IMR-90 (cell line): ENCODE data around the gene EHMT1. TPM values are rescaled to one million over a fixed set of nuclear protein-coding genes. Genes with fewer than 3 reads are reported as not detected.

Experiments
- ATAC-seq: fragments of 200-7000 bp; cut with Tn5 transposase; 2 replicates; pipeline ENCODE4 v1.9.1; 2020; ENCODE audit warnings: low read depth, mild to moderate bottlenecking, moderate library complexity
- BruUV-seq: library from RNA; stranded (reverse); fragments of 400-500 nt; replicated peaks from 2 replicates; lab custom pipeline; 2021; lab: Mats Ljungman, UMichigan
- CTCF ChIA-PET: fragments of 300-600 bp; formaldehyde crosslinking; extraction: SDS; loops from one replicate; lab custom pipeline; 2021; ENCODE audit warnings: antibody characterized with exemption; lab: Yijun Ruan, JAX
- POLR2A ChIA-PET: fragments of 300-600 bp; sonication (Branson Sonifier 250); formaldehyde crosslinking; loops from one replicate; lab custom pipeline; 2022; ENCODE audit warnings: antibody characterized with exemption; ENCODE audit not compliant: unreplicated experiment; lab: Charles Lee
- DNase-seq: peaks from one replicate; pipeline ENCODE4 v3.0.0; 2013
- H2AFZ ChIP-seq: replicated peaks from 2 replicates; pipeline ENCODE3; 2013; ENCODE audit warnings: low read length, mild to moderate bottlenecking; ENCODE audit not compliant: poor library complexity
- H2AK5ac ChIP-seq: 2 replicates; pipeline ENCODE4 v1.6.1; 2013; ENCODE audit warnings: low read depth, low read length, inconsistent platforms
- H2AK9ac ChIP-seq: replicated peaks from 2 replicates; pipeline ENCODE3; 2013; ENCODE audit warnings: mild to moderate bottlenecking, low read depth, low read length, moderate library complexity; ENCODE audit not compliant: poor library complexity
- H2BK120ac ChIP-seq: 2 replicates; pipeline ENCODE4 v1.6.1; 2013; ENCODE audit warnings: low read depth, low read length, inconsistent platforms
- H2BK15ac ChIP-seq: 3 replicates; pipeline ENCODE4 v1.6.1; 2013; ENCODE audit warnings: low read depth, low read length, inconsistent platforms
- H2BK20ac ChIP-seq: 2 replicates; pipeline ENCODE4 v1.6.1; 2013; ENCODE audit warnings: low read depth, mild to moderate bottlenecking, inconsistent platforms, low read length, moderate library complexity
- H2BK5ac ChIP-seq: 2 replicates; pipeline ENCODE4 v1.6.1; 2013; ENCODE audit warnings: mild to moderate bottlenecking, low read depth, low read length, inconsistent platforms; ENCODE audit not compliant: poor library complexity, severe bottlenecking
- H3K14ac ChIP-seq: replicated peaks from 2 replicates; pipeline ENCODE4 v1.6.1; 2013; ENCODE audit warnings: low read depth, low read length, inconsistent platforms
- H3K18ac ChIP-seq: 2 replicates; pipeline ENCODE4 v1.6.1; 2013; ENCODE audit warnings: low read depth, low read length, control low read depth
- H3K23ac ChIP-seq: 2 replicates; pipeline ENCODE4 v1.6.1; 2013; ENCODE audit warnings: low read depth, low read length, inconsistent platforms
- H3K27ac ChIP-seq: 2 replicates; pipeline ENCODE4 v1.5.1; 2013; ENCODE audit warnings: mild to moderate bottlenecking, control low read depth, low read length; ENCODE audit not compliant: insufficient read depth
- H3K27me3 ChIP-seq: 2 replicates; pipeline ENCODE4 v1.6.1; 2013; ENCODE audit warnings: low read length; ENCODE audit not compliant: control insufficient read depth, insufficient read depth
- H3K36me3 ChIP-seq: 2 replicates; pipeline ENCODE4 v1.6.1; 2013; ENCODE audit warnings: low read length, mixed read lengths; ENCODE audit not compliant: control insufficient read depth, insufficient read depth
- H3K4ac ChIP-seq: 2 replicates; pipeline ENCODE4 v1.6.1; 2013; ENCODE audit warnings: low read depth, low read length, inconsistent platforms
- H3K4me1 ChIP-seq: 2 replicates; pipeline ENCODE4 v1.6.1; 2013; ENCODE audit warnings: low read length, mixed read lengths; ENCODE audit not compliant: control insufficient read depth, insufficient read depth
- H3K4me2 ChIP-seq: 2 replicates; pipeline ENCODE4 v1.6.1; 2013; ENCODE audit warnings: low read depth, mild to moderate bottlenecking, control low read depth, low read length, moderate library complexity
- H3K4me3 ChIP-seq: 2 replicates; pipeline ENCODE4 v1.5.1; 2013; ENCODE audit warnings: low read depth, mild to moderate bottlenecking, control low read depth, low read length, moderate library complexity; ENCODE audit not compliant: insufficient read depth
- H3K56ac ChIP-seq: 2 replicates; pipeline ENCODE4 v1.6.1; 2013; ENCODE audit warnings: low read length, inconsistent platforms; ENCODE audit not compliant: insufficient read depth; ENCODE audit errors: extremely low read depth
- H3K79me1 ChIP-seq, 2 experiments: 2 replicates each; pipeline ENCODE4 v1.6.1; 2013; ENCODE audit warnings: low read length in 2 of 2, inconsistent platforms in 1 of 2, low read depth in 1 of 2
- H3K9ac ChIP-seq: 2 replicates; pipeline ENCODE4 v1.6.1; 2013; ENCODE audit warnings: low read depth, low read length, control low read depth
- H3K9me1 ChIP-seq: 2 replicates; pipeline ENCODE4 v1.6.1; 2013; ENCODE audit warnings: low read length, inconsistent platforms; ENCODE audit not compliant: insufficient read depth
- H3K9me3 ChIP-seq: 2 replicates; pipeline ENCODE4 v1.6.1; 2013; ENCODE audit warnings: low read length; ENCODE audit not compliant: control insufficient read depth, insufficient read depth
- H4K20me1 ChIP-seq: 2 replicates; pipeline ENCODE4 v1.6.1; 2013; ENCODE audit warnings: low read length, inconsistent platforms; ENCODE audit not compliant: insufficient read depth
- H4K5ac ChIP-seq: 2 replicates; pipeline ENCODE4 v1.6.1; 2013; ENCODE audit warnings: mild to moderate bottlenecking, low read depth, low read length, control low read depth
- H4K8ac ChIP-seq, 2 experiments: 2 replicates each; pipeline ENCODE4 v1.6.1; 2013; ENCODE audit warnings: low read depth in 2 of 2, low read length in 2 of 2, control low read depth in 1 of 2, inconsistent platforms in 1 of 2
- H4K91ac ChIP-seq: 2 replicates; pipeline ENCODE4 v1.6.1; 2013; ENCODE audit warnings: low read depth, low read length, inconsistent platforms; ENCODE audit not compliant: insufficient read depth
- CHD1 ChIP-seq: IDR thresholded peaks from 2 replicates; pipeline ENCODE4 v1.6.1; 2012; ENCODE audit warnings: low read depth, low read length, improper control_type of control experiment
- CTCF ChIP-seq: conservative IDR thresholded peaks from 2 replicates; pipeline ENCODE4 v1.5.1; 2012; ENCODE audit warnings: mild to moderate bottlenecking, low read depth, low read length, improper control_type of control experiment
- RCOR1 ChIP-seq: IDR thresholded peaks from 2 replicates; pipeline ENCODE4 v1.6.1; 2012; ENCODE audit warnings: mild to moderate bottlenecking, low read length, improper control_type of control experiment; ENCODE audit not compliant: insufficient replicate concordance
- RFX5 ChIP-seq: IDR thresholded peaks from 2 replicates; pipeline ENCODE4 v1.8.0; 2012; ENCODE audit warnings: low read depth, mild to moderate bottlenecking, low read length, moderate library complexity
- WGBS, 2 experiments: methylation state at CpG; one replicate each; pipeline versions ENCODE4 v1.1.5 to v1.1.7; 2013; ENCODE audit warnings: missing lambda C conversion rate in 2 of 2; ENCODE audit not compliant: insufficient read length in 1 of 2; ENCODE audit errors: extremely low coverage in 2 of 2; 5-methylcytosine and 5-hydroxymethylcytosine counted together
- dilution Hi-C: fragments of 300-500 bp; cut with HindIII; formaldehyde crosslinking; loops from one replicate; pipeline ENCODE4 v1.14.3; 2018; ENCODE audit warnings: low sequenced_read_pairs; ENCODE audit not compliant: unreplicated experiment
- in situ Hi-C: fragments of 300-500 bp; cut with MboI; formaldehyde crosslinking; loops from 3 replicates; pipeline ENCODE4 v1.14.3; 2019; ENCODE audit warnings: low sequenced_read_pairs, inconsistent platforms, mixed read lengths
- intact Hi-C: fragments of 100-400 bp; cut with micrococcal nuclease; formaldehyde crosslinking; loops from 2 replicates; pipeline ENCODE4 v1.10.0; 2022
- polyA plus RNA-seq, 3 experiments: library from polyadenylated mRNA; depleted of rRNA; stranded (reverse); fragments of >200 nt; gene quantifications; 2 replicates each; pipeline ENCODE4 v1.2.3, GENCODE V29; 2012; ENCODE audit warnings: low replicate concordance in 1 of 3
- total RNA-seq: library from RNA; depleted of rRNA; stranded (reverse); fragments of >200 nt; gene quantifications from 2 replicates; pipeline ENCODE4 v1.2.3, GENCODE V29; 2012

The EHMT1 gene
- total and polyA plus RNA-seq, 2 of the 4 experiments (the other 2 are of a cell fraction): 32.8 to 35.1 TPM

GRCh38 chr9:137791947-137792346 is 173.1 kb downstream of the EHMT1 start:
- Histone ChIP-seq H3K56ac (no peak overlapping the region), H3K9me1 (no peaks in the 10 kb centered on the region; the same call in 1 of the 2 replicates), H3K23ac (no peak overlapping the region), H3K27ac (no peak overlapping the region), H2BK20ac (no peak overlapping the region), H3K9me3 (no peaks in the 10 kb centered on the region), H4K8ac (no peak overlapping the region), H3K36me3 (peaks cover 37% of the 10 kb centered on the region), H2BK120ac (no peak overlapping the region), H4K91ac (no peak overlapping the region), H3K79me1 (peaks cover 0 to 5% of the 10 kb centered on the region in 2 experiments; a peak in 2 of 4 replicates), H2AK5ac (no peak overlapping the region), H4K20me1 (peaks cover 5% of the 10 kb centered on the region), H2BK15ac (no peak overlapping the region), H3K18ac (no peak overlapping the region), H2AK9ac (no peak overlapping the region), H3K4ac (no peak overlapping the region), H3K4me1 (no peaks in the 10 kb centered on the region), H4K5ac (no peak overlapping the region), H3K27me3 (no peaks in the 10 kb centered on the region), H3K9ac (no peak overlapping the region), H3K4me2 (no peak overlapping the region), H2AFZ (no peak overlapping the region), H3K14ac (no peak overlapping the region), H3K4me3 (no peak overlapping the region), H2BK5ac (no peak overlapping the region)
- intact Hi-C loops (no loop called here), in situ Hi-C loops (no loop called here), dilution Hi-C loops (no loop called here)
- no TSS peak for BruUV-seq
- ChIA-PET POLR2A (no interaction called here), CTCF (interaction anchor here (1.1 kb wide), 1 partner anchor 119 kb away, joined by 5 read pairs; no protein-coding TSS in a partner anchor)
- DNase-seq (no peak), ATAC-seq (no peak)
- TF ChIP-seq CHD1 (no peak), RCOR1 (no peak), RFX5 (no peak), CTCF (no peak)
- WGBS, 2 experiments: 73% methylated on average over 1 of the region's 7 CpGs; no CpG with 5 or more reads in 1 of the 2 experiments
